NCI-H82 treated with DMSO at 0.1 percent for 48 hours (cell line): ENCODE results near the gene IGFBP6.

Experiments
- DNase-seq: peaks from one replicate; lab custom pipeline; 2025; ENCODE audit not compliant: unreplicated experiment; lab: John Stamatoyannopoulos, UW

Gene IGFBP6

DNA sequence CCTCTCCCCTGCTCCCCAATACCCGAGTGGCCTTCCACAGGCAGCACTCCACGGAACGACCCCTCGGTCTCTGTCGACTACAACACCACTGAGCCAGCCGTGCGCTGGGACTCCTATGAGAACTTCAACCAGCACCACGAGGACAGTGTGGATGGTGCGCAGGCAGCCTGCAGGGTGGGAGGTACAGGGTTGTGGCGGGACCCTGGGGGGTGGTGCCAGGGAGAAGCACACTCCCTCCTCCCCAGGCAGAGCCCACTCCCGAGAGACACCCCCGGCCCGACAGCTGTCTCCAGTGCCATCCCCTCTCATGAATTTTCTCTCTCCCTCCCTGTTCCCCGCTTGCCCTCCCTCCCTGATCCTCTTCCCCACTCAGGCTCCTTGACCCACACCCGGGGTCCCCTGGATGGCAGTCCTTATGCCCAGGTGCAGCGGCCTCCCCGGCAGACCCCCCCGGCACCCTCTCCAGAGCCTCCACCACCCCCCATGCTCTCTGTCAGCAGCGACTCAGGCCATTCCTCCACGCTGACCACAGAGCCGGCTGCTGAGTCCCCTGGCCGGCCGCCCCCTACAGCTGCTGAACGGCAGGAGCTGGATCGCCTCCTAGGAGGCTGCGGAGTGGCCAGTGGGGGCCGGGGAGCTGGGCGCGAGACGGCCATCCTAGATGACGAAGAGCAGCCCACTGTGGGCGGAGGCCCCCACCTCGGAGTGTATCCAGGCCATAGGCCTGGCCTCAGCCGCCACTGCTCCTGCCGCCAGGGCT, 38.6 kb upstream of the IGFBP6 start:
- no peak for DNase-seq

DNA sequence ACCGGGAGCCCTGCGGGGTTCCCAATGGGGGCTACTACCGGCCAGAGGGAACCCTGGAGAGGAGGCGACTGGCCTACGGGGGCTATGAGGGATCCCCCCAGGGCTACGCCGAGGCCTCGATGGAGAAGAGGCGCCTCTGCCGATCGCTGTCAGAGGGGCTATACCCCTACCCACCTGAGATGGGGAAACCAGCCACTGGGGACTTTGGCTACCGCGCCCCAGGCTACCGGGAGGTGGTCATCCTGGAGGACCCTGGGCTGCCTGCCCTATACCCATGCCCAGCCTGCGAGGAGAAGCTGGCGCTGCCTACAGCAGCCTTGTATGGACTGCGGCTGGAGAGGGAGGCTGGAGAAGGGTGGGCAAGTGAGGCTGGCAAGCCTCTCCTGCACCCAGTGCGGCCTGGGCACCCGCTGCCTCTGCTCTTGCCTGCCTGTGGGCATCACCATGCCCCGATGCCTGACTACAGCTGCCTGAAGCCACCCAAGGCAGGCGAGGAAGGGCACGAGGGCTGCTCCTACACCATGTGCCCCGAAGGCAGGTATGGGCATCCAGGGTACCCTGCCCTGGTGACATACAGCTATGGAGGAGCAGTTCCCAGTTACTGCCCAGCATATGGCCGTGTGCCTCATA, 37.9 kb upstream of the IGFBP6 start:
- no peak for DNase-seq

DNA sequence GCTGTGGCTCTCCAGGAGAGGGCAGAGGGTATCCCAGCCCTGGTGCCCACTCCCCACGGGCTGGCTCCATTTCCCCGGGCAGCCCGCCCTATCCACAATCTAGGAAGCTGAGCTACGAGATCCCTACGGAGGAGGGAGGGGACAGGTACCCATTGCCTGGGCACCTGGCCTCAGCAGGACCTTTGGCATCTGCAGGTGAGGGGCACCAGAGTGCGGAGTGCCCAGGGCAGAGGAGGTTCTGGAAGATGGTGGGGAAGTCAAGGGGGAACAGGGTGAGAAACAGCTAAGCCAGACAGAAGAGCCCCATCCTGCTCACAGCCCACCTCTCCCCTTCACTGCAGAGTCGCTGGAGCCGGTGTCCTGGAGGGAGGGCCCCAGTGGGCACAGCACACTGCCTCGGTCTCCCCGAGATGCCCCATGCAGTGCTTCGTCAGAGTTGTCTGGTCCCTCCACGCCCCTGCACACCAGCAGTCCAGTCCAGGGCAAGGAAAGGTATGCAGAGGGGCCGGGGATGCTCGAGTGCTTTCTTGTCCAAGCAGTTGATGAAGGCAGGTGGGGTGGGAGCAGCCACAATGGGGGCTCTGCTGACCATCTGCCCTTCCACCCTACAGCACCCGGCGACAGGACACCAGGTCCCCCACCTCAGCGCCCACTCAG, 37.3 kb upstream of the IGFBP6 start:
- DNase-seq, result no peak

DNA sequence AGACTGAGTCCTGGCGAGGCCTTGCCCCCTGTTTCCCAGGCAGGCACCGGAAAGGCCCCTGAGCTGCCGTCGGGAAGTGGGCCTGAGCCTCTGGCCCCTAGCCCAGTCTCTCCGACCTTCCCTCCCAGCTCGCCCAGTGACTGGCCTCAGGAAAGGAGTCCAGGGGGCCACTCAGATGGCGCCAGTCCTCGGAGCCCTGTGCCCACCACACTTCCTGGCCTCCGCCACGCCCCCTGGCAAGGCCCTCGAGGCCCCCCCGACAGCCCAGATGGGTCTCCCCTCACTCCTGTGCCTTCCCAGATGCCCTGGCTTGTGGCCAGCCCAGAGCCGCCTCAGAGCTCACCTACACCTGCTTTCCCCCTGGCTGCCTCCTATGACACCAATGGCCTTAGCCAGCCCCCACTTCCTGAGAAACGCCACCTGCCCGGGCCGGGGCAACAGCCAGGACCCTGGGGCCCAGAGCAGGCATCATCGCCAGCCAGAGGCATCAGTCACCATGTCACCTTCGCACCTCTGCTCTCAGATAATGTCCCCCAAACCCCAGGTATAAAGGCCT, 36.7 kb upstream of the IGFBP6 start:
- DNase-seq, result no peak

DNA sequence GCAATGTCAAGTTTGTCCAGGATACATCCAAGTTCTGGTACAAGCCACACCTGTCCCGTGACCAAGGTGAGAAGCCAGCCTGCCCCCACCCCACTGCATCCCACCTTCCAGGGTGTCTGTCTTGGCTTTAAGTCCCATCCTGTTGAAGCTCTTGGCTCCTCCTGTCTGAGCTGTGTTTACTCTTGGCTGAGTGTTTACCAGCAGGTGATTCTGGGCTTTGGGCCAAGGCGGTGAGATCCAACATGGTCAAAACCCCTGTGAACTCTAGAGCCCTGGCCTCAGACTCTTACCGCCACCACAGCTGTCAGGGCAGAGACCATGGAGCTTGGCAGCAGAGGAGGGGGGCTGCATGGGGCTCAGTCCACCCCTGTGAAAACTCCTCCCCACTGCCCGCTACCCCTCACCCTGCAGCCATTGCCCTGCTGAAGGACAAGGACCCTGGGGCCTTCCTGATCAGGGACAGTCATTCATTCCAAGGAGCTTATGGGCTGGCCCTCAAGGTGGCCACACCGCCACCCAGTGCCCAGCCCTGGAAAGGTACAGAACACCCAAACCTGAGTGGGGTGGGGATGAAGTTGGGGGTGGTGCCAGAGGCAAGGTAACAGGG, 36.0 kb upstream of the IGFBP6 start:
- DNase-seq, result peak; percentile 12

DNA sequence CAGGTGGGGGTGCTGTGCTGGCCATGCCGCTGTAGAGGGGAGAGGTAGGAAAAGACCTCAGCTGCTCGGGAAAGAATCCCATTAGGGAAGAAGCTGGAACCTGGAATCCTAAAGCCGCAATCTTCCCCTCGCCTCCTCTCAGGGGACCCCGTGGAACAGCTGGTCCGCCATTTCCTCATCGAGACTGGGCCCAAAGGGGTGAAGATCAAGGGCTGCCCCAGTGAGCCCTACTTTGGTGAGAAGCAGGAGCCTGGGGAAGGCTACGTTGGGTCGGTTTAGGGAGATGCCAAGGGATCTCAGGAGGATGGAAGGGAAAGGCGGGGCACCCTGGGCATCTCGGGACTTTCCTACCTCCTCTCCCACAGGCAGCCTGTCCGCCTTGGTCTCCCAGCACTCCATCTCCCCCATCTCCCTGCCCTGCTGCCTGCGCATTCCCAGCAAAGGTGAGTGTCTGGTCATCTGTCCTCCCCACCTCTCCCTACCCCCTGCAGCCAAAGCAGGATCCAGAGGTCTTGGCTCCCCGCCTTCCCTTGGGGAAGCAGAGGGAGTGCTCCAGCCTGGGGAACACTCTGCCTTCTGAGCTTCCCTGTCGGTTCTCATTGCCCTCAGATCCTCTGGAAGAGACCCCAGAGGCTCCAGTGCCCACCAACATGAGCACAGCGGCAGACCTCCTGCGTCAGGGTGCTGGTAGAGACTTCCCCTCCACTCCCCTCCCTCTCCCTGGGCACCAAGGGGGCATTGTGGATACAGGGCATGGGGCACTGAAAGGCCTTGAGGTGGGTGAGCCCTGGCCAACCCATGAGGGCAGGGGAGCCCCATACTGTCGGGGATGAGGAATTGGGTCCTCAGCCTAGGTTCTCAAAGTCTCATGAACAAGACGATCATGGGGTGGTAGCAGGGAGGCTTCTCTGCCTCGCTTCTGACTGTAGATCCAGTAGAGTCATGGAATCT, 35.2 kb upstream of the IGFBP6 start:
- no peak for DNase-seq

DNA sequence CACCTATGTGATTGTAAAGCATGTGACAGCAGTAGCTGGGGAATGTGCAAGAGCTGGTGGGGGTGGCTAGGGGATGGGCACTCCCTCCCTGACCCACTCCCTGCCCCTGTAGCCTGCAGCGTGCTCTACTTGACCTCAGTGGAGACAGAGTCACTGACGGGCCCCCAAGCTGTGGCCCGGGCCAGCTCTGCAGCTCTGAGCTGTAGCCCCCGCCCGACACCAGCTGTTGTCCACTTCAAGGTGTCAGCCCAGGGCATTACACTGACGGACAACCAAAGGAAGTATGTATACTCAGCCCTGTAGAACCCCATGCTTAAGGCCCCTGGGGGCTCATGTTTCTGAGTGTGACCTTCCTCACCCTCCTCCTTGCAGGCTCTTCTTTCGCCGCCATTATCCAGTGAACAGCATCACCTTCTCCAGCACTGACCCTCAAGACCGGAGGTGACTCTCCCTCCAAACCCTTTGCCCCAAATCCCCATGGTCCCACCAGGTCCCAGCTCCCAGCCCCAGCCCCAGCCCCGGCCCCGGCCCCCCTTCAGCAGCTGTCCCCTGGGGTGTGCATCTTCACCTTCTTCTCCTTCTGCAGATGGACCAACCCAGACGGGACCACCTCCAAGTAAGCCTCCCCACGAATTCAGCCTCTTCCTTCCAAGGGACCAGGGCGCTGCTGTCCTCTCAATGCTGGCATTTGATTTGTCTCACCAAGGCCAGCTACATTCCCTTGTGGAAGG, 34.3 kb upstream of the IGFBP6 start:
- DNase-seq, result no peak

DNA sequence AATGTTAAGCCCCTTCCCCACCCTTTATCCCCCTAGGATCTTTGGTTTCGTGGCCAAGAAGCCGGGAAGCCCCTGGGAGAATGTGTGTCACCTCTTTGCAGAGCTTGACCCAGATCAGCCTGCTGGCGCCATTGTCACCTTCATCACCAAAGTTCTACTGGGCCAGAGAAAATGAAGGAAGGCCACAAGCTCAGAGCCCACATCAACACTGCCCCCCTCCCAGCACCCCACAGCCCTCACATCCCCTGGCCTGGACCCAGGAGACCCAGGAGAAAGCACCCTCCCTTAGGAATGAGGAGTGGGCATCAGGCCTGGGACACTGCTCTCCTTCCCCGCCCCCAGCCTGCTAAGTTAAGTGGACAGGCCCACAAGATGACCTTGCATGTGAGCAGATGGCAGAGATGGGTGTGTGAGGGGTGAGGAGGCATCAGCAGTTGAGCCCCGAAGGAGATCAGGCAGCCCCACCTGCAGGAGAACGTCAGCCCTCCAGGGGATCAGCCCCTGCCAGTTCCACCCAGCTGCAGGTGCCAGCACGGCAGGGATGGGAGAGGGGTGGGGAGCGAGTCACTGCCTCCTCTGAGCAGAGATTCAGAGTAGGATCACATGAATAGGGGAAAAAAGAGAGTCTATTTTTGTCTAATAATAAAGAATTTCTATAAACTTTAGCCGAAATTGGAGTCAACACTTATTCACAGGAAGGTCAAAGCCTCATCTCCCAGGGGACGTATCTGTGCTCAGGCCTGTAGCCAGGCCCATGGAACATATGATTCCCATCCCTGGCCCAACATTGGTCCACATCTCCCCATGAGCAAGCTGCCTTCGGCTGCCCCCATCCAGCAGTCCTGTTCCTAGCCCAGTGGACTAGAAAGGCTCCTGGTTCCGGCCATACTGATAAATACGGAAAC, 33.5 kb upstream of the IGFBP6 start:
- DNase-seq, result no peak

DNA sequence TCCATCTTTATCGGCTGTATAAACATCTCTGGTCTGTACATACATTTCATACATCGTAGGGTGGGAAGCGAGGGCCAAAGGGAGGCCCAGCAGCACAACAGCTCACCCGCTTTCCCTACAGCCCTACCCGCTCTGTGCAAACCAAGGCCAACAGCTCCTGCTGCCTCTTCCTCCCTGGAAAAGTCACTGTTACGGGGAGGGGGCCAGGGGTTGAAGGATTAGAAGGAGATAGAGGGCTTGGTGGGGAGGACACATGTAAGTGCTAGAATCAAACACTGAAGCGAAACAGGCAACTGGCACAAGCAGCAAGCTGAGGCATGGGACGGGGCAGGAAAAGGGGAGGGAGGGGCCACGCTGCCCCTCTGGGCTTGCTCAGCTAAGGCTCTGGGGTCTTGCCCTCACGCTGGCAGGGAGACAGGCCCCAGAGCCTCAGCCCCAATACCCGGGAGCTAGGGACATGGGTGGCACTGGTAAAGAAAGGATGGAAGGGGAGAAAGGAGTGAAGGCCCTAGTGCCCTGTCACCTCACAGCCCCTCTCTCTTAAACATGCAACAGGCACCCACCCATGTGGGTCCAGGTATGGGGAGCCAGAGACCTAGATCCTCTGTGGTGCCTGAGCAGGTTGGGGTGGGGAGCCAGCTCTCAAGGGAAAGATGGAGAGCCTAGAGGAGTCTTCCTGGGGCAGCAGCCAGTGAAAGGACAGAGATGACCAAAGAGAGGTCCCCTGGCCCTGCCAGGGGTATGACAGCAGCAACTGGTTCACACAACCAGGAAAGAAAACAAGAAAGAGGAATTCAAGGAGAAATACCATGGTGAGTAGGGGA, 32.6 kb upstream of the IGFBP6 start:
- DNase-seq, result no peak

DNA sequence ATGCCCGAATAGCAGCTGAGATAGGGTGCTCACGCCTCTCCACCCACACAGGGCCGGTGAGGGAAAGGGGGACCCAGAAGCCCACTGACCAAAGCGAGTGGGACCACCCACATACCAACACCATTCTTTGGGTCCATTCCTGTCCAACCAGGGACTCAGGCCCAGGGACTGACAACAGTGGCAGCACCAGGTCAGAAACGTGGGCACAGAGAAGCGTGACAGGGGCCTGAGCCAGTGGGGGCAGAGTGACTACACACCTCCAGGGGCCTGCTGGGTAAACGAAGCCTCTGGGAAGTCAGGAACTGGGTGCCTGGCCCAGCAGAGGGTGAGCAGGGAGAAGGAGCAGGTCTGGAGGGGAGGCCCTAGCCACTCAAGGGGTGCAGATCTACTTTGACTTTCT, 32.0 kb upstream of the IGFBP6 start:
- no peak for DNase-seq

DNA sequence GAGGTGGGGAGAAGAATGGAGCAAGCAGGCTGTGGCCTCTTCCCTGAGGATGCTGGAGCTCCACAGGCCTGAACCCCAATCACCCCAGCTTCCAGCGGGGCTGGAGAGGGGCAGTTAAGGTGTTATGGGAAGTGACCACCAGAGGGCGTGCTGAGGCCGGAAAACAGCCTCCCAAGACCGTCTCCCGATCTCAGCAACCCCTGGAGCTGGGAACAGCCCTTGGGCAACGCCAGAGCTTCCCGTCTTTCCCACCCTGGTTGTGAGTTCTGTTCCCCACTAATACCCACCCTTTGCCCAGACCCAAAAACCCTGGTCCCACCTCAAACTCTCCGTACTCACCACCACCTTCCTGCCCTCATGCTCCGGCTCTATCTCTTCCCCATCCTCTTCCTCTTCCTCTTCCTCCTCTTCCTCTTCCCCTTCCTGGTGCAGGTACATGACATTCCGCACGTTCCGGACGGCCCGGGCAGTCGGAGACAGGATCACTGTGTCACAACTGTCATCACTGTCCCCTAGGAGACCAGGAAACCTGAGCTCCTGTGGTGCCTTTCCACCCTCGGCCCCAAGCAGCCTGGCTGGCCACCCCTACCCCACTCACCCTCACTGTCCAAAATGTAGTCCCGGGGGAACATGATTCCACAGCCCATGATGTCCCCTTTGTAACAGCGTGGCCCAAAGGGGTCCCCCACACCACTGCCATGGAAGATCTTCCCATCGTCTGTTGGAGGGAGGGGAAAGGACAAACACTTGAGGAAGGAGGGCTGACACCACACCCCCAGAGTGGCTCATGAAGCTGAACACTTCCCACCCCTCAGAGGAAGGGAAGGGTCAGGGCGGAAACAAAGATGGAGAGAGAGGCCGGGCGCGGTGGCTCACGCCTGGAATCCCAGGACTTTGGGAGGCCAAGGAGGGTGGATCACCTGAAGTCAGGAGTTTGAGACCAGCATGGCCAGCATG, 31.2 kb upstream of the IGFBP6 start:
- peak; percentile 63 for DNase-seq

DNA sequence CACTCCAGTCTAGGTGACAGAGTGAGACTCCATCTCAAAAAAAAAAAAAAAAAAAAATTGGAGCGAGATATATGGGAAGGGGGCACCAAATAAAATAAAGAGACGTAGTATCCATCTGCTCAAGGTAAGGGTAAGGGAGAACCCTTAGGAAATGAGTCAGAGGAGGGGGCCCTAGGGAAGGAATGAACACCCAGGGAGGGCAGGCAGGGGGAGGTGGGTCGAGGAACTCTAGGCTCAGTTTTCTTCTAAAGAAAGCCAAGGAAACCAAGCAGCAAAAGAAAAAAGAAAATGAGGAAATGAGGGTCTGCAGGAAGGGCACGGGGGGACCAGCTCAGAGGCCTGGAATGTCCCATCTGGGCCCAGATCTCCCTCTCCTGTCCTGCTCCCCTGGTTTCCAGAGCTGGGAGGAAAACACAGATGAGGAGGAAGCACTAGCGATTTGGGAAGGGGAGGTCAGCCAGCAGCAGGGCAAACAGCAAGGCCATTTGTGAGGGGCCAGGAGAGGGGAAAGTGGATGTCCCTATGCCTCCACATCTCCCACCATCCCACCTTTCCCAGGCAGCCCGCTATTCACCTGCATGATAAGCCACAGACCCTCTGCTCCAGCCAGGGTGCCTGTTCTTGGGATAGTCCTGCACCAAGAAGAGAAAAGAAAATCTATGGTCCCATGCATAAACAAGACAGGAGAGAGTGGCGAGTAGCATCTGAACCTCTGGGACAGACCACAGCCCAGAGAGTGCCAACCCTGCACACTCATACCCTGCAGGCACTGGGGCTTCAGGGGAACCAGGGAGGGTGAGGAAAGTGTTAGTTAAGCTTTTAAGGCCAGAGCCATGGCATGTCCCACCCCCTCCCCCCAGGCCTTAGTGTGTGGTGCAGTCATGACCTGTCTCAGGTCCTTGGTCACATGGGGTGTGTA, 30.1 kb upstream of the IGFBP6 start:
- DNase-seq, result no peak

DNA sequence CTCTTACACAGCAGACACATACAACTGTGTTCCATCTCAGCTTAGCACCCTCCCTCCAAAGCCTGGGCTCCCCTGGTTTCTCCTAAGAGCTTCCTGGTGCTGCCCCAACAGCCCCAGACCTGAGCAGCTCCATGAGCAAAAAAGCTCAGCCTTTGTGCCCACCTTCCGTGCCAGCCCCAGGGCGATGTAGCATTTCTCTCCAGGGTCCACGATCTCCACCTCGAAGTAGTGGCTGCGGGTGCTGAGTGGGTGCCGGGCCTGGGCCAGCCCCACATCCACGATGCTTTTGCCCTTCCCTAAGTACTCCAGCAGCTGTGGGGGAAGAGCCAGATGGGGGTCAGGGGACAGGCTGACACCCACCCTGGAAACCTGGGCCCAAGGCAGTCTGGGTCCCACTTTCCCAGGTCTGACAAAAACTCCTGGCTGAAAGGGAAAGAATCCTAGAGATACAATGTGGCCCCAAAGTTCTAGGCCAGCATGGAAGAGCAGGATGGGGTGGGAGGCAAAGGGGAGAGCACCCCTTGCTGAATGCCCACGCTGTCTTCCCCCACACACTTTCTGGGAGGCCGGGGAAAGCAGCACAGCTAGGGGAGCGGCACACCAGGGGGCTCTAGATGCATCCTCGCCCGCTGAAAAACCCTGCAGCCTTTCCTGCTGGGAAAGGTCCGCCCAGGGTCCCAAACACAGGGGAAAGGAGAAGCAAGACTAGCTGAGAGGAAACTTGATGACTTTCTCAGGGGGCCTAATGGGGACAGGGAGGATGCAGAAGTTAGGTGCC, 29.3 kb upstream of the IGFBP6 start:
- DNase-seq, result no peak

DNA sequence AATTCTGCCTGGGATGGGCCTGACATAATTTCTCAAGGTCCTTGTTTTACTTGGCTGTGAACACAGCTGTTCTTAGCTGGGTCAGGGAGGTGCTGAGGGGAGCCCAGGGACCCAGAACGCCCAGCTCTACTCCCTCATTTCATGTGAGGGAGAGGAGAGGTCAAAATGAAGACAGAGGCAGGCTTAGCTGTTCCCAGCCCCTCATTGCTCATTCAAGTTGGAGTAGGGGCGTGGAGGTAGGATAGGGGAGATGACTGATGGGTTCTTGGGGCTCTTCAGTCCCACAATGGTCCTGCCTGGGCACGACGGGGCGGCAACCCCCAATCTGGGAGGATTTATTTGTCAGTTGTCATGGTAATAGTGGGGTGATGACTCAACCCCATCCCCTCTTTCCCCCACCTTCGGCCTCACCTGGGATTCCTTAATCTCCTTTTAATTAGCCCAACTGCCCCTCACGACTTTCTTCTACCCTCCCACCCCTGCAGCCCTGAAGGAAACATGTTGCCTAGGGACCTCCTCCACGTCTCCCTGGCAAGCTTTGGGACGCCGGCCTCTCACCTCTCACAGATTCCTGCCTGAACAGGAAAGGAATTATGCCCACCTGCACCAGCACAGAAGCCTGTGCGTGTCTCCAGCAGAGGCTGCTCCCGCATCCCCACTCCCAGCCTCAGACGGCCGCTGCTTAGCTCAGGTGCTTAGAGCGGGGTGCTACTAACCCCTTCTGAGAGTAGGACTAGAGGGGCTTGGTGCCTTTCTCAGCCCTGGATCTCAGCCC, 28.5 kb upstream of the IGFBP6 start:
- no peak for DNase-seq
